H7 (cell line): ENCODE measurements around the gene TINAGL1. TPM values are rescaled to one million over a fixed set of nuclear protein-coding genes. Genes with fewer than 3 reads are reported as not detected.

Experiments
- DNase-seq: peaks from one replicate; pipeline ENCODE4 v3.0.0; 2012
- H3K27me3 ChIP-seq: 2 replicates; pipeline ENCODE4 v1.6.0; 2011; ENCODE audit warnings: mild to moderate bottlenecking, low read length; ENCODE audit not compliant: control insufficient read depth, insufficient read depth
- H3K36me3 ChIP-seq: replicated peaks from 2 replicates; pipeline ENCODE4 v1.5.1; 2011; ENCODE audit warnings: low read length; ENCODE audit not compliant: control insufficient read depth, insufficient read depth
- H3K4me3 ChIP-seq: 2 replicates; pipeline ENCODE4 v1.5.1; 2011; ENCODE audit warnings: low read depth, mild to moderate bottlenecking, control low read depth, low read length, moderate library complexity; ENCODE audit not compliant: insufficient read depth
- total RNA-seq: library from RNA; depleted of rRNA; stranded (reverse); fragments of >200 nt; shearing (Covaris generic); gene quantifications from 2 replicates; pipeline ENCODE4 v1.2.3, GENCODE V29; 2014

Gene TINAGL1
- total RNA-seq, 1 experiment from 2014 or later: 11.5 TPM

DNA sequence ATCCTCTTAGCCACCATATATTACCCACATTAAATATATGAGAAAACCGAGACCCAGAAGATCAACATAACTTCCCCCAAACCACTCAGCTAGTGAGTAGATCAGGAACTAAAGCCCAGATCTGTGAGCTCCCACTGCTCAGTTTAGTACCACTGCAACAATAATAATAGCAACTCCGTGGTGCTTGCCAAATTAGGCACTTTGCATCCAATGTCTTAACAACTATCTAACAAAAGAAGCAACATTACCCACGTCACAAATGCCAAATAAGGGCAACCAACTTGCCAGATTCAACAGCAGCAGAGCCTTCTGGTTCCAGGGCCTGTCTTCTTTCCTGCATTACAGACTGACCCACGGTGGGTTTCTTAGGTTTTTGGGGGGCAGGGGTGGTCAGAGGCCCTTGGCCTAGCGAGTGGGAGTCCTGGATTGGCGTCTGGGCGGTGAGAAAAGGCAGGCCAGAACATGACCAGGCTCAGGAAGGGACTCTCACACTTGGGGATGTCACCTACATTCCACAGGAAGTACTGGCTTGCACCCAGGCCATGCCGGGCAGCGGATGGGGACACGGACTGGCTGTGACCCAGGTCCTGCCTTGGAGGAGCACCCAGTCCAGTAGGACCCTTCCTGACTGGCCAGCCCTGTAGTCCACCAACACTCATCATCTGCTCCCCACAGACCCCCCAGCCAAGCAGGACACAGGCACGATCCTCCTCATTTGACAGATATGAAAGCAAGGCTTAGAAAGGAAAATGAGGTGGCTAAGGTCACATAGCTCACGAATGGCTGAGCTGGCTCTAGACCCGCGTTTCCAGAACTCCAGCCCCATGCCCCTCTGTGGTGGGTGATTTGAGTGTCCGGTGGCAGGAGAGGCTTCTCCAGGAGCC is 45.8 kb downstream of the TINAGL1 start:
- Histone ChIP-seq H3K4me3 (no peak overlapping the region), H3K36me3 (no peaks in the 10 kb centered on the region), H3K27me3 (peaks cover 14% of the 10 kb centered on the region)
- DNase-seq: peak; percentile 33

DNA sequence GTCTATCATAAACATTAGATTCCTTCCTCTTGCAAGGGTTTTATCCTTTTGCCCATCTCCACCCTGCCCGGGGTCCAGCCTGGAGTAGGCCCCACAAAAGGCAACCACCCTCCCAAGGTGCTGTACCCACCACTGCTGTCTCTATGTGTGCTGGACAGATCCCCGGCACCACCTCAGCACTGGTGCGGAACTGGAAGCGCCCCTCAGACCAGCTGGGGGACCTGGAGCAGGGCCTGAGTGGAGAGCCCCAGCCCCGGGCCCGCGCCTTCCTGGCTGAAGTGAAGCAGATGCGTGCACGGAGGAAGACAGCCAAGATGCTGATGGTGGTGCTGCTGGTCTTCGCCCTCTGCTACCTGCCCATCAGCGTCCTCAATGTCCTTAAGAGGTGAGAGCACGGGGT is 47.0 kb downstream of the TINAGL1 start:
- Histone ChIP-seq H3K27me3 (peaks cover 4% of the 10 kb centered on the region), H3K4me3 (no peak overlapping the region), H3K36me3 (no peaks in the 10 kb centered on the region)
- peak; percentile 37 for DNase-seq

DNA sequence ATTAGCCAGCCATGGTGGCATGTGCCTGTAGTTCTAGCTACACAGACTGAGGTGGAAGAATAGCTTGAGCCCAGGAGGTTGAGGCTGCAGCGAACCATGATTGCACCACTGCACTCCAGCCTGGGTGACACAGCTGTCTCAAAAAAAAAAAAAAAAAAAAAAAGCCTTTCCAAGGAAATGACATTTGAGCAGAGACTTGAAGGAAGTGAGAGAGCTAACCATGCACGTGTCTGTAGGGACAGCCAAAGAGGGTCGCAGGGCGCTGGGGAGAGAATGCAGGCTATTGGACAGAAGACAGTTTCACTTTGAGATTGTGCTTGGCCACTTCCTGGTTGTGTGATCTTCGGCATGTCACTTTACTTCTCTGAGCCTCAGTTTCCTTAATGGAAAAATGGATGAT is 48.0 kb downstream of the TINAGL1 start:
- H3K36me3 ChIP-seq: peaks cover 1% of the 10 kb centered on the region; the same call in 1 of the 2 replicates
- H3K4me3 ChIP-seq: no peak overlapping the region
- H3K27me3 ChIP-seq: no peaks in the 10 kb centered on the region
- no peak for DNase-seq

DNA sequence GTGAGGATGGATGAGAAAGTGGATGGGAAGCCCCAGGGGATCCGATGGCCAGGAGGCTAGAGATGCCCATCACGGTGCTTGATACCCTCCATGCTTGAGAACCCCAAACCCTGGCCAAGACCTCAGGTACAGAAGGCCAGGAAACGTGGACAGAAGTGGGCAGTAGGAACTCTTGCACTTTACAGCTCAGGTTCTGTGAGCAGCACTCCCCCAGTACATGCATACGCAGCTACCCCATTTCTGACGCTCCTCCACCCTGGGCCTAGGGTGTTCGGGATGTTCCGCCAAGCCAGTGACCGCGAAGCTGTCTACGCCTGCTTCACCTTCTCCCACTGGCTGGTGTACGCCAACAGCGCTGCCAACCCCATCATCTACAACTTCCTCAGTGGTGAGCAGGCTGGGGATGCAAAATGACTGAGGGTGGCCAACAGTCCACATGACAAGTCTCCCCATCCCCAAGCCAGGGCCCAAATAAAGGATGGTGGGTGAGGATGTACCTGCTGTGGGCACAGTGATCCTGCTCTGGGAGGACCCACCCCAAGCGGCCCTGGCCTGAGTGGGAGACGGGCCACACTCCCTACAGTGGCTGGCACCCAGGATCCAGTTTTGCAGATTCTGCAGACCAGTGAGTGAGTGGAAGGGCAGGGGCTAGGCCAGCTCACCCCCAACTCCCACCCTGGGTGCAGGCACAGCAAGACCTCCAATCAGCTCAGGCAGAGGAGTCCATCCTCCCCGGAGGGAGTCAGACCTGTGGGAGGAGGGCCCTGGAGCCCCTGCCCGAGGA is 48.6 kb downstream of the TINAGL1 start:
- Histone ChIP-seq H3K36me3 (peaks cover 3% of the 10 kb centered on the region), H3K4me3 (no peak overlapping the region), H3K27me3 (no peaks in the 10 kb centered on the region)
- peak; percentile 12 for DNase-seq

DNA sequence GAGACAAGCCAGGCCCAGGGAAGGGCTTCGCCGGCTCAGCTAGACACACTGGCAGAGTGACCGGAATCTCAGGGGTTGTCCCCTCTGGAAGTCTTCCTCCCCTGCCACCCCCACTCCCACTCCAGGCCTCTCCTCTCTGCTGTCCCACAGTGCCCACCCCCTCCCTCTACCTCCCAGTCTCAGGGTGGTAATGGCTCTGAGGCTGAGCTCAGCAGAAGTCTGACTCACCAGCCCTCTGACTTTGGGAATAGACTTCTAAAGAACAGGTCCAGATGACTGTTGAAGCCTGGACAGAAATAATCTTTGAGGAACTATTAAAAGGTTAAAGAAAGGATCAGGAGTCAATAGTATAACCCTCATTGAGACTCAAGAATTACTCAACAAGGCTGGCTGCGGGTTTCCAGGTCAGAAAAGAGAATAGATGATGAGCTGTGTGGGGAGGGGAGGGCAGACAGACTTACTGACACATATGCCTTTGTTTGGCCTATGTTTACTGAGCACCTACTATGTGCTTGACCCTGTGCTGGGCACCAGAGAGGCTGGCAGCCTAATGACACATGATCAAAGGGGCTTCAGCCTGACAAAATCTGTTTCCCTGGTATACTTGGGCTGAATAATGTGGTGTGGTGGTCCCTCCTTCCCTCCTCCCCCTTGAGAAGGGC is 49.4 kb downstream of the TINAGL1 start:
- peaks cover 6% of the 10 kb centered on the region for H3K36me3 ChIP-seq
- H3K27me3 ChIP-seq: no peaks in the 10 kb centered on the region
- DNase-seq: no peak
- no peak overlapping the region for H3K4me3 ChIP-seq

DNA sequence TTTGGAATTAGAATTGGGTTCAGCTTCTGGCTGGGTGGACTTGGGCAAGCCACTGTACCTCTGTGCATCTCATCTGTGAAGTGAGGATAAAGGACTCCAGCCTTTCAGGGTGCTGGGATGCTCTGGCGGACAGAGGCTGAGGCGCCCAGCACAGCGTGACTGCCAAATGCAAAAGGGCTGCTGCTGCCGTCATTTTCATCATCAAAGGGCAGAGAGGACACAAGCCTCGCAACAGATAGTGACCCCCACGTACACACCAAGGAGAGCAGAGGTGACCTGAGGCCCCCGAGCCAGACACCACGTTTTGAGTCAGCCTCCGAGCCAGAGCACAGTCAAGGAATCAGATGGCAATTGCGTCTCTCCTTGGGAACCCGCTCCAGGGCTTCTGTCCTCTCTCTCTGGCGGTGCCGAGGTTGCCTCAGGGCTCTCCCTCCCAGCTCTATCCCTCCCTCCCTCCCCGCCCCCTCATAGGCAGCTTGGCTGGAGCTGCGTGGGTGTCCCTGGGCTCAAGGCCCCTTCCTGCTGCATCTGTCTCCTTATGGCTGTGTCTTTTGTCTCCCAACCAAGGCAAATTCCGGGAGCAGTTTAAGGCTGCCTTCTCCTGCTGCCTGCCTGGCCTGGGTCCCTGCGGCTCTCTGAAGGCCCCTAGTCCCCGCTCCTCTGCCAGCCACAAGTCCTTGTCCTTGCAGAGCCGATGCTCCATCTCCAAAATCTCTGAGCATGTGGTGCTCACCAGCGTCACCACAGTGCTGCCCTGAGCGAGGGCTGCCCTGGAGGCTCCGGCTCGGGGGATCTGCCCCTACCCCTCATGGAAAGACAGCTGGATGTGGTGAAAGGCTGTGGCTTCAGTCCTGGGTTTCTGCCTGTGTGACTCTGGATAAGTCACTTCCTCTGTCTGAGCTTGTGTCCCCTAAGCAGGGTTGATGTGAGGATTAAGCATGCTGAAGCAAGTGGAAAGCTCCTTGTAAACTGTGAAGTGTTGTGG is 50.2 kb downstream of the TINAGL1 start:
- DNase-seq: peak; percentile 61
- no peaks in the 10 kb centered on the region for H3K27me3 ChIP-seq
- H3K36me3 ChIP-seq: peaks cover 6% of the 10 kb centered on the region
- H3K4me3 ChIP-seq: no peak overlapping the region

DNA sequence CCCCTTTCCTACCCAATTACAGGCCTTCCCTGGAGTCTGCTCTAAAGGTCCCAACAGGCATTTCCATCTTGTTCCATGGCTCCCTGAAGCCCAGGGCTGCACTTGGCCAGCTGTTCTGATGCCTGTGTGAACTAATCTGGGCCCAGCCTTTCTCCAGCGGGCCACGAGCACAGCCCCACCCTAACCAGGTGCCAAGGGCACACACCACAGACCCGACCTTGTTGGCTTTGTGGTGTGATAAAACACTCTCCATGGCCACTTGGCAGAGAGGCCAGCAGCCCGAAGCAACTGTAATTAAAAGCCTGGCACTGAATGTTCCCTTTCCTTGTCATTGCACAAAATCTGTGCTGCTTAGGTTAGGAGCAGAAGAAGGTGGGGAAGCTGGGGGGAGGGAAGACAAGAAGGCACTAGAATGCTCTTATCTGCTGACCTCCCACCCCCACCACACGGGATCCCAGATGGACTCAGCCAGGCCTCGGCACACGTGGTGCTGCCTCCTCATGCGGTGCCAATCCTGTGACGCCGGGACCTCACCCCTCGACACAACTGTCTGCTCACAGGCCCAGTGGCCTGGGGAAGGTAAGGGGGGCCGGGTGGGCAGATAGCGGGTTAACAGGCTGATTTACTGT is 51.1 kb downstream of the TINAGL1 start:
- Histone ChIP-seq H3K27me3 (no peaks in the 10 kb centered on the region), H3K4me3 (no peak overlapping the region), H3K36me3 (peaks cover 9% of the 10 kb centered on the region)
- DNase-seq: no peak

DNA sequence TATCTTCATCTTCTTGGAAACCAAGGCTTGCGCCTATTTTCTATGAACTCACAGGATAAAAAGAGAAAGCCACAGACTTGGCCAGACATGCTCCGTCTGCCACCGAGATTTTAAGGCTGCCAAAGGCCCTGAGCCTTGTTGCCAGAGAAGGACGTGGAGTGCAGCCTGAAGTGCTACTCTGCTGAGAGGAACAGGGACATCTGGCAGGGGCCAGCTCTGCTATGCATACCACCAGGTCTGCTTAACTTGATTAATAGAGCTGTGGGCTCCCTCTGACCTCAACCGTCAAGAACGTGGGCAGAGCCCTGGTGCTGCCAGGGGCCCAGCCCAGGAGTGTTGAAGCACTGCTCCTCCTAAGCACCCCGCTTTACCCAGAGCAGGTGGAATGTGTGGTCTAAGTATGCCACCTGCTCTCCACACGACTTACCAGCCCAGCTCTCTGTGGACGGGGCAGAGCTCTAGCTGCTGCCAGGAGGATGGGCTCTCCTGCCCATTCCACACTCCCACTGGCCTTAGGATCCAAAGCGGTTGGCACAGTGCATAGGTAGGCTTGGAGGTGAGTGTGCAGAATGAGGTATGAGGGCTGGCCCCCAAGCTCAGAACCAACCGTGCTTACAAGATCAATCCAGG is 51.7 kb downstream of the TINAGL1 start:
- no peaks in the 10 kb centered on the region for H3K27me3 ChIP-seq
- DNase-seq: no peak
- H3K36me3 ChIP-seq: peaks cover 9% of the 10 kb centered on the region
- H3K4me3 ChIP-seq: no peak overlapping the region

DNA sequence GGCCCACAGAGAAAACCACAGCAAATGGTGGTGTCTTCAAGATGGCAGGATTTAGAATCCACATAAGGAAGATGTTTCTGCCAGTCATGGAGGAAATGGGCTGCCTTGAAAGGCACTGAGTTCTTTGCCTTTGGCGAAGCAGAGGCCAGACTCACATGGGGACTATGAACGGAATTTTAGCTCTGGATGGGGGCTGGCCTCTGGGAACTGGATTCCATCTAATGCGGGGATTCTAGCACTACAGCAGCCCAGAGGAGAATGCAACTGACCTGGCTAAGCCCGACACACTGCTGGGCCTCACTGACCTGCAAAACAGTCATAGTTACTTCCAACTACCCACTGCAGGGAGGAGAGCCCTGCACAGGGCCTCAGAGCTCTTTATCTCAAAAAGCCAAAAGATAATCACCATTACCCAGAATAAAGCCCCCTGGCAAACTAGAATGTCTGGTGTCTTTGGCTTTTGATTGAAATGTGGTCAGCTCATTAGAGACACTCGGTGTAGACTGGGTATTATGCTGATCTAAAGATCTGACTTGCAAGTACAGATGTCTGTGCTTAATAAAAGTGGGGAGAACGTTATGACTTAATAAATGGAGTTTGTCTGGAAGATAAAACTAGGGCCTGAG is 52.7 kb downstream of the TINAGL1 start:
- no peaks in the 10 kb centered on the region for H3K27me3 ChIP-seq
- H3K36me3 ChIP-seq: peaks cover 9% of the 10 kb centered on the region
- DNase-seq: no peak
- H3K4me3 ChIP-seq: no peak overlapping the region

DNA sequence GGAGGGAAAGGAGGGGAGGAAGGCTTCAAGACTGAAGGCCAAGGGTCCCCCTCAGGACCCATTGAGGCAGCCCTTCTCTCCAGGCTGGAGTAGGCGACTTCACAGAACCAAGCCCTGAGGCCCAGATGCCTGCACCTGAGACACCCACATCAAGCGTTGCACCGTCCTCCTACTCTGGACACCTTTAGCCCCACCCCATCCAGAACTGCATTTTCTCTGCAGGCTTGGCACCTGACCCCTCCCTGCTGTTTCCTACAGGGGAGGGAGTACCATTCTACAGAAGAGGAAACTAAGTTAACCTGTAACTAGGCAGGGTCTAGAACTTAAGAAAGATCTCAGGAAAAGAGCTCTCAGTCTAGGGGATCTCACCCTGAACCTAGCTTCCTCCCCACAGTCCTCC is 56.3 kb downstream of the TINAGL1 start:
- Histone ChIP-seq H3K27me3 (no peaks in the 10 kb centered on the region), H3K36me3 (peaks cover 9% of the 10 kb centered on the region), H3K4me3 (no peak overlapping the region)
- DNase-seq: no peak

DNA sequence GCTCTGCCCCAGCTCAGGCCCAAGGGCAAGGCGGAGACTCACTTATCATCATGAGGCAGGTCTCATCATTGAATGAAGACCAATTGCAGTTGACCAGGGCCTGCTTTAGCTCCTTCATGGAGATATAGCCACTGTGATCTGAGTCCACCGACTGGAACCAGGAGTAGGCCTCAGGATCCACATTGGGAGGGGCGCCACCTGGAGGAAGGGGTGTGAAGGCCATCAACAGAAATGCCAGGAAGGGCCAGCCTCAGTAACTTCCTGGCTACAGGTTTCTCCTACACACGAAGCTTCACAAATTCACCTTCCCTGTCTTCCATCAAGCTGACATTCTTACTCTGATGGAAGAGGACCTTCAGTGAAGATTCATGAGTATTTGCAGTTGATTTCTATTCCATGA is 56.8 kb downstream of the TINAGL1 start:
- peak; percentile 78 for DNase-seq
- H3K36me3 ChIP-seq: peaks cover 9% of the 10 kb centered on the region
- H3K27me3 ChIP-seq: no peaks in the 10 kb centered on the region
- H3K4me3 ChIP-seq: no peak overlapping the region
